ENCODE measurements around the gene SLC6A11.

Gene SLC6A11

DNA sequence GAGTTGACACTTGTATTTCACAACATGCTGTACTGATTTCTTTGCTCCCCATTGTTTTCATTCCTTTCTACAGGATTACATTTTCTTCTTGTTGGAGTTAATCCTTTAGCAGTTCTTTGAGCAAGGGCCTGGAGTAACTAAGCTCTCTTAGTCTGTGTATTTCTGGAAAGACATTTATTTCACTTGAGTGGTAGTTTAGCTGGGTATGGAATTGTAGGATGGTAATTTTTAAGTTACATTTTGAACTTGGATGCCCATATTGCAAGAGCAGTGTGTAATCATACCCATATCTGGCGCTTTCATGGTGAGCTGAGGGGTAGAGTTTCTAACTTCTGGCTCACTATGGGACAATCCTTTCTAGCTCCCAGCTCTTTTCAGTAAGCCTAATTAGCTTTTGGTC lies 74.6 kb downstream of the SLC6A11 start:
- H3K4me3 ChIP-seq (ENCODE audit: low read depth, low read length), result no peak overlapping the region
- TF ChIP-seq, protein P1, sequence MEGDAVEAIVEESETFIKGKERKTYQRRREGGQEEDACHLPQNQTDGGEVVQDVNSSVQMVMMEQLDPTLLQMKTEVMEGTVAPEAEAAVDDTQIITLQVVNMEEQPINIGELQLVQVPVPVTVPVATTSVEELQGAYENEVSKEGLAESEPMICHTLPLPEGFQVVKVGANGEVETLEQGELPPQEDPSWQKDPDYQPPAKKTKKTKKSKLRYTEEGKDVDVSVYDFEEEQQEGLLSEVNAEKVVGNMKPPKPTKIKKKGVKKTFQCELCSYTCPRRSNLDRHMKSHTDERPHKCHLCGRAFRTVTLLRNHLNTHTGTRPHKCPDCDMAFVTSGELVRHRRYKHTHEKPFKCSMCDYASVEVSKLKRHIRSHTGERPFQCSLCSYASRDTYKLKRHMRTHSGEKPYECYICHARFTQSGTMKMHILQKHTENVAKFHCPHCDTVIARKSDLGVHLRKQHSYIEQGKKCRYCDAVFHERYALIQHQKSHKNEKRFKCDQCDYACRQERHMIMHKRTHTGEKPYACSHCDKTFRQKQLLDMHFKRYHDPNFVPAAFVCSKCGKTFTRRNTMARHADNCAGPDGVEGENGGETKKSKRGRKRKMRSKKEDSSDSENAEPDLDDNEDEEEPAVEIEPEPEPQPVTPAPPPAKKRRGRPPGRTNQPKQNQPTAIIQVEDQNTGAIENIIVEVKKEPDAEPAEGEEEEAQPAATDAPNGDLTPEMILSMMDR (IDR thresholded peaks at IDR 0.05; ENCODE audit: low read depth, low read length, missing control alignments), result no peak
- no peak for DNase-seq
- no peaks in the 10 kb centered on the region for H3K27me3 ChIP-seq (replicated peaks)
- H3K36me3 ChIP-seq (replicated peaks), result no peaks in the 10 kb centered on the region
- no peak overlapping the region for H3K27ac ChIP-seq
- in situ Hi-C loops (cut with HindIII; ENCODE audit: low pct_ligation_motif_present, low sequenced_read_pairs), result no loop called here

DNA sequence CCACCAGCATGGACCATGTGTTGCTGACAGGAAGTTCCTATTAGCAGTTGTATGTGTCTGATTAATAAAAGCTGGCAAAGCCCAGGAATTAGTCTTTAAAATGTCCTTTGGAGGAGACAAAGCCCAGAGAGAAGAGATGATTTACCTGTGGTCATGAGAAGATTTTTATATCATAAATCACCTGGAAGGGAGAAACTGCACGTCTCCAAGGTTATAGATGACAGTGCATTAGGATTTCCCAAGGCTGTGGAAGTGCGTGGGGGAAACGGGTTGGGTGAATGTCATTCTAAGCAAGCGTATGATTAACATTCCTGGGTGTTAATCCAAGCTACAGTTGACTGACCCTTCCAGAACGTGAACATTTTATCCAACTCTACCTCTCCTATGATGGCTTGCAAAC lies 76.6 kb downstream of the SLC6A11 start:
- TF ChIP-seq, protein P1 (IDR thresholded peaks at IDR 0.05; ENCODE audit: low read depth, low read length, missing control alignments), result no peak
- H3K27ac ChIP-seq, result no peak overlapping the region
- H3K4me3 ChIP-seq (ENCODE audit: low read depth, low read length), result no peak overlapping the region
- in situ Hi-C loops (cut with HindIII; ENCODE audit: low pct_ligation_motif_present, low sequenced_read_pairs), result no loop called here
- no peaks in the 10 kb centered on the region for H3K27me3 ChIP-seq (replicated peaks)
- no peak for DNase-seq
- H3K36me3 ChIP-seq (replicated peaks), result no peaks in the 10 kb centered on the region

DNA sequence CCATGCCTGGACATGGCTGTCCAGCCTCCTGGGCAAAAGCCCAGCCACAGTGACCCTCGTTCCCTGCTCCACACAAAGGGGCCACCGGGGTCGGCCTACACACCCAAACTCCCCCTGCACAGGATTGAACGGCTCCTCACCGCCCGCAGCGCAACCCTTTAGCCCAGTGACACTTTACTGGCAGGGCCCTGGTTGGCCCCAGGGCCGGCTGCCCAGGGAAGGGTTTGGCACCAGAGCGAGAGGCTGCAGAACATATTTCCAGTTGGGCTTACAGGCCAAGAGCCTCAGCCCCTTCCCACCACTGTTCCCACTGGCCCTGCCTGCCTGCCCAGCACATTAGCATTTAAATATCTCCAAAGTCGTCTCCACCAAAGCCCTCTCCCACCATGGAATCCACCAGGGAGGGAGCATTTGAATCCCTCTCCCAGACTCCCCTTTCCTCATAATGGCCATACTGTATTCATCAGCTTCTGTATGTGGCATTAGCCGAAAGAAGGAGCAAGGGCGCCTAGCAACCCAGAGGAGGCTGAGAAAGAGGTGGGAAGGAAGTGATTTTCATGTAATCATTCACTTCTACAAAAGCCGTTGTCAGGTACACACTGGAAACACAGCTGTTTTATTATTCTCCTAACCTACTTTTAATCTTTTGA lies 85.4 kb downstream of the SLC6A11 start:
- no peak overlapping the region for H3K27ac ChIP-seq
- no peaks in the 10 kb centered on the region for H3K27me3 ChIP-seq (replicated peaks)
- H3K36me3 ChIP-seq (replicated peaks), result no peaks in the 10 kb centered on the region
- TF ChIP-seq, protein P1 (IDR thresholded peaks at IDR 0.05; ENCODE audit: low read depth, low read length, missing control alignments), result no peak
- no peak overlapping the region for H3K4me3 ChIP-seq (ENCODE audit: low read depth, low read length)
- in situ Hi-C loops (cut with HindIII; ENCODE audit: low pct_ligation_motif_present, low sequenced_read_pairs), result no loop called here
- DNase-seq, result no peak

DNA sequence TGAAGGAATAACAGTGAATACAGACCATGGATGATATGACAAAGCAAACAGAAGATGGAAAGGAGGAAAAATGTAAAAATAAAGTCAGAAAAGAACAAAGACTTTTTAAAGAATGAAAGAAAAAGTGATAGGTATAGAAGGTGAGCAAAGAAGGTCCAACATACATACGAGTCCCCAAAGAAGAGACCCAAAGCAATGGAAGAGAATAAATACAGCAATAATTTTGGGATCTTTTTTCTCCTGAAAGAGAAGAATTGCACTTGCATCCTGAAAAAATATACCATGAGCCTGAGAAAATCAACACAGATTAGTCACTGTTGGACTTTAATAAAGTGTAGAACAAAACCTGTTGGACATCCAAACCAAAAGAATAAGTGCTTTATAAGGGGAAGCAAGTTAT lies 91.2 kb downstream of the SLC6A11 start:
- Histone ChIP-seq H3K27me3 (replicated peaks) (no peaks in the 10 kb centered on the region), H3K36me3 (replicated peaks) (no peaks in the 10 kb centered on the region), H3K27ac (no peak overlapping the region), H3K4me3 (ENCODE audit: low read depth, low read length) (no peak overlapping the region)
- TF ChIP-seq, protein P1 (IDR thresholded peaks at IDR 0.05; ENCODE audit: low read depth, low read length, missing control alignments), result no peak
- DNase-seq, result no peak
- in situ Hi-C loops (cut with HindIII; ENCODE audit: low pct_ligation_motif_present, low sequenced_read_pairs), result no loop called here

DNA sequence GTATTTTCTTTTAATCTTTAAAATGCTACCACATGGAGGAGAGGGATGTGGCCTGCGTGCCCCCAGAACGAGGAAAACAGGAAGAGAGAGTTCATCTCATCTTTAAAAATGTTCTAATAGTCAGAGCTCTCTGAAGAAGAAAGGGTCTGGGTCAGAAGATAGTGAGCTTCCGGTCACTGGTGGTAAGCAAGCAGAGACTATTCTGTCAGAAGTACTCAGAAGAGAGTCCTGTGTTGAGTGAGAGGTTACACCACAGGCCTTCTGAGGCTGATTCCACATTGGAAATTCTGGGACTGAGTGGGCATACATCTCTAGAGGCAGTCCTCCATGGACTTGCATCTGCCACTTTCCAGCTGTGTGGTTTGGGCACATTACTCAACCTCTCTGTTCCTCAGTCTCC lies 94.3 kb downstream of the SLC6A11 start:
- Histone ChIP-seq H3K27me3 (replicated peaks) (no peaks in the 10 kb centered on the region), H3K27ac (no peak overlapping the region), H3K36me3 (replicated peaks) (no peaks in the 10 kb centered on the region), H3K4me3 (ENCODE audit: low read depth, low read length) (no peak overlapping the region)
- in situ Hi-C loops (cut with HindIII; ENCODE audit: low pct_ligation_motif_present, low sequenced_read_pairs), result no loop called here
- TF ChIP-seq, protein P1 (IDR thresholded peaks at IDR 0.05; ENCODE audit: low read depth, low read length, missing control alignments), result no peak
- no peak for DNase-seq
